LNCaP clone FGC (cell line): ENCODE data around the gene RPL23.

Experiments used
- DNase-seq: peaks from one replicate; pipeline ENCODE4 v3.0.0-alpha.2; 2011; ENCODE audit warnings: low read depth
- H3K4me3 ChIP-seq: 2 replicates; pipeline ENCODE4 v1.5.1; 2011; ENCODE audit warnings: mild to moderate bottlenecking, low read depth, low read length, control low read depth
- TF ChIP-seq, protein P1 (sequence below): IDR thresholded peaks from 2 replicates; pipeline ENCODE4 v1.5.1; 2012; ENCODE audit warnings: mild to moderate bottlenecking; ENCODE audit not compliant: control insufficient read depth, insufficient read depth; ENCODE audit errors: extremely low read depth

The RPL23 gene

GRCh38 chr17:38885044-38885727 is 31.7 kb upstream of the RPL23 start:
- DNase-seq: no peak
- H3K4me3 ChIP-seq: no peak overlapping the region
- TF ChIP-seq, protein P1, sequence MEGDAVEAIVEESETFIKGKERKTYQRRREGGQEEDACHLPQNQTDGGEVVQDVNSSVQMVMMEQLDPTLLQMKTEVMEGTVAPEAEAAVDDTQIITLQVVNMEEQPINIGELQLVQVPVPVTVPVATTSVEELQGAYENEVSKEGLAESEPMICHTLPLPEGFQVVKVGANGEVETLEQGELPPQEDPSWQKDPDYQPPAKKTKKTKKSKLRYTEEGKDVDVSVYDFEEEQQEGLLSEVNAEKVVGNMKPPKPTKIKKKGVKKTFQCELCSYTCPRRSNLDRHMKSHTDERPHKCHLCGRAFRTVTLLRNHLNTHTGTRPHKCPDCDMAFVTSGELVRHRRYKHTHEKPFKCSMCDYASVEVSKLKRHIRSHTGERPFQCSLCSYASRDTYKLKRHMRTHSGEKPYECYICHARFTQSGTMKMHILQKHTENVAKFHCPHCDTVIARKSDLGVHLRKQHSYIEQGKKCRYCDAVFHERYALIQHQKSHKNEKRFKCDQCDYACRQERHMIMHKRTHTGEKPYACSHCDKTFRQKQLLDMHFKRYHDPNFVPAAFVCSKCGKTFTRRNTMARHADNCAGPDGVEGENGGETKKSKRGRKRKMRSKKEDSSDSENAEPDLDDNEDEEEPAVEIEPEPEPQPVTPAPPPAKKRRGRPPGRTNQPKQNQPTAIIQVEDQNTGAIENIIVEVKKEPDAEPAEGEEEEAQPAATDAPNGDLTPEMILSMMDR: no peak

DNA sequence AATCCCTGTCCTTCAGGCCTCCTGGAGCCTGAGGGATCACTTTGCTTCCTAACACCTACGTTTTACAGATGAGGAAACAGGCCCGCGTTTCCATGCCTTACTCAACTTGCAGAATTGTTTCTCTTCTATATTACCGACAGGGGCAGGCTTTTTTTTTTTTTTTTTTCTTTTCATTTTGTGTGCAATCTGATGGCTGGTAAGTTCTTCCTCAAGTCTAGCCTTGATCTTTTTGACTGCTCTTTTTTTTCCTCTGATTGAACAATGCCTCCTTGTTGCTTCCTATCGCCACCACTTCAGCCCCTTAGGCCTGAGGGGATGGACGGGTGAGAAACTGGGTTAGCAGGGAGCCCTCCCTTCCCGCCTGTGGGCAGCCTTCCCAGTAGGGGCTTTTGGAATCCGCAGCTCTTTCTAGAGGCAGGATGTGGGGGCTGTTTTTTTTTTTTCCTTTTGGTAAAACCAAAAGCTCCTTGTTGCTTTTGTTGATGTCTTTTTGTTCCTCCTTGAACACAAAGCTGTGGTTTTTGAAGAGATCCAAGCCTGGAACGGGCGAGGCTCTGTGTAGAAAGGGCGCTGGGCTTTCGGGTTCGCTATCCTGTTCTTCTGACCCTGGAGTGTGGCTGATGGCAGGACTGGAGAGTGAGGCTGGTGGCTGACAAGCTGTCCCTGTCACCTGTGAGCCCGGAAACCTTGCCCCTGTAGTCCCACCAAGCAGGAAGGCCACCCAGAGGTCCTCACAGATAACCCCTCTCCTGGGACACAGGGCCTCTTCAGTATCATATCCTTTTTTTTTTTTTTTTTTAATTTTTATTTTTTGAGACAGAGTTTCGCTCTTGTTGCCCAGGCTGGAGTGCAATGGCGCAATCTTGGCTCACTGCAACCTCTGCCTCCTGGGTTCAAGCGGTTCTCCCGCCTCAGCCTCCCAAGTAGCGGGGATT is 30.3 kb upstream of the RPL23 start:
- H3K4me3 ChIP-seq: no peak overlapping the region
- DNase-seq: no peak
- TF ChIP-seq, protein P1: no peak

GRCh38 chr17:38882870-38883269 is 29.3 kb upstream of the RPL23 start:
- H3K4me3 ChIP-seq: no peak overlapping the region
- TF ChIP-seq, protein P1: no peak
- no peak for DNase-seq

GRCh38 chr17:38881600-38882191 is 28.2 kb upstream of the RPL23 start:
- no peak overlapping the region for H3K4me3 ChIP-seq
- DNase-seq: no peak
- TF ChIP-seq, protein P1: no peak

DNA sequence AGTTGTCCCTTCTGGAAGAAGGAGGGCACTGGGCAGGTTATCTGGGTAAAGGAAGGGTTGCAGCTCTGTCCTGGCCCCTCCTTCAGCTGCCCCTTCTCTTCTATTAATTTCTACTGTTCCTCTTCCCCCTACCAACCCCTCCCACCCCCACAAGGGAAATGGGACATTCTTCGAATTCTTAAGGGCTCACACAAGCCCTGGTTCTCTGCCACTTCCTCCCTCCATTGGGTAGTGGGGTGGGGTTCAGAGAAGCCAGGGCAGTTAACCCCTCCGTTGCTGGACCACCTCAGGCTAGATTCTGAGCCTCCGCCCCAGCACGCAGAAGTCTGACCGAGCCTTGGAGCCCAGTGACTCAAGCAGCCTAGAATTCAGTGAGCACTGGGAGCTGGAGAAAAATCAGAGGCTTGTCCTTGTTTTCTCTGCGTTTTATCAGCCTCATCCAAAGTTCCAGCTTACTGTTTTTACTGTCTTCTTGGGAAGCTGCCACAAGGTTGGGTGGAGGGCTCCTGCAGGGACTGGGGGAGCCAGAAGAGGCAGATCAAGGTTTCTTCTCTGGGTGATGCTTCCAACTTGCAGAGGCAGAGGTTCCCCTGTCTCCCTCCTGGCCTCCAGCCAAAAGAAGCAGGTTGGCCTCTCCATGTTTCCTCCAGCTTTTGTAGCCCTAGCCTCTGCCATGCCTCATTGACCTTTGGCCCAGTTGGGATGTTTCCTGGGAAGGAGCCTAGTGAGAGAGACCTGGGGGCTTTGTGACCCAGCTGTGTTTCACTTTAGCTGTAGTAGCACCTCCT is 26.6 kb upstream of the RPL23 start:
- TF ChIP-seq, protein P1: no peak
- DNase-seq: no peak
- H3K4me3 ChIP-seq: no peak overlapping the region

GRCh38 chr17:38877130-38877851 is 23.8 kb upstream of the RPL23 start:
- DNase-seq: no peak
- no peak overlapping the region for H3K4me3 ChIP-seq
- TF ChIP-seq, protein P1: no peak
